NCI-H1417 (cell line): ENCODE measurements around the gene CLINT1.
A peak's percentile ranks its signal among the peaks of the same experiment; 100 is the strongest.

Experiments
- DNase-seq, 3 experiments: peaks; one replicate each; lab custom pipeline; 2025; lab: John Stamatoyannopoulos, UW

Gene CLINT1

DNA sequence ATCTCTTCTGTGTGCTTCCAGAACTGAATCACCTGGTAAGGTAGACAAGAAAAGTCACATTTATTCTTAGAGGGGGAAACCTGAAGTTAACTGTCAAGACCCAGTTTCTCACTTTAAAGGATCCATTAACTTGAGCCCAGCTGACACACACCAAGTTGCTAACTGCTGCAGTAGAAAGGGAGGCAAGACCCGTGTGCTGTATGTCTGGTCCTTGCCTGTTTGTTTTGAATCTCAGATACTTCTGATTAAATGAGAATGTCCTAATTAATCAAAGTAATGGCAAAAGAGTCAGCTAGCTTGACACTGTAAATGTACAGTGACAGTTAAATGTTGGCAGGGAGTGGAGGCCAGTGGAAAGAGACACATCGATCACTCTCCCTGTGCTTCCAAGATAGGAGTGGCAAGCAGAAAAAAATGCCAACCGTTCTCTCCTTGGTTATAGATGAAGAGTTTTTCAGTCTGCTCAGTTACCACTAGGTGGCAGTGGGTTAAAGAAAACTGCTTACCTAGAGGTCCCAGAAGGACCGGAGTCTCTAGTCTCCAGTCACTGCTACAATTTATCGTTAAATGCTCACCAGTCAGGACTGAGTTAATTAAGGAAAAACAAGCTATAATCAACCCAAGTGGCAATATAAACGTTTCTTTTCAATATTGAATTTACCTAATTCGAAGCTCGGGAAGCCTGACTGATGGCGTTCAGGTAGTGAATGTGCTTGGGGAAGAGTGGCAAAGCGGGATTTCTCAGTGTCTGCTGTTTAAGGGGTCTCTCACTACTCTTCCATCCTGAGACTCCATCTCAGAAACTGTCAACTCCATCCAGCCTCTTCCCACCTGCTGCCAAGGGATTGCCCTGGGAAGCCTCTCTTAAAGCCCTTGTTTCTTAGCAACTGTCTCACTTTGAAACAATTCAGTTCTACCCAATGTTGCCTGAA is 97.0 kb downstream of the CLINT1 start:
- DNase-seq = peak; percentile 13 to 84 (median 75)

DNA sequence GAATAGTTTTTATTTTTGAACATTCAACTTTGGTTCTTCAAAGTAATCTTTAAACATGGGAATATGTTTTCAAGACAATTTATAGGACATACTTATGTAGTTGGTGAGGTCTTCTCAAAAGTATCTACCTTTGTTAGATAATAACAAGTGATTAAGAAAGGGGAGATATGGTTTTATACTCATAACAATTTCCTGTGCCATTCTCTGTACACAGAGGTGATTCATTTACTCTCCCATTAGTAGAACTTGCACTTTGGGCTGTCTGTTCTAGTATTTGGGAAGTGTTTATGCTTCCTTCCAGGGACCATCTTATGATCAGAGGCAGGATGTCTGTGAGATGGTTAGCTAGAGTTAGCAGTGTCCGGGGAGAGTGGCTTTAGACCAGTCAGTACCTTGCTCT is 100.2 kb downstream of the CLINT1 start:
- DNase-seq = no peak

- DNase-seq = no peak
Observed at GRCh38 chr5:157756122-157756521, 102.8 kb downstream of the CLINT1 start.

GRCh38 chr5:157750320-157750719 is 108.6 kb downstream of the CLINT1 start:
- no peak for DNase-seq

- DNase-seq = no peak
Observed at GRCh38 chr5:157749462-157749799, 109.5 kb downstream of the CLINT1 start.

- DNase-seq = no peak
Observed at GRCh38 chr5:157748760-157749461, 110.0 kb downstream of the CLINT1 start.

DNA sequence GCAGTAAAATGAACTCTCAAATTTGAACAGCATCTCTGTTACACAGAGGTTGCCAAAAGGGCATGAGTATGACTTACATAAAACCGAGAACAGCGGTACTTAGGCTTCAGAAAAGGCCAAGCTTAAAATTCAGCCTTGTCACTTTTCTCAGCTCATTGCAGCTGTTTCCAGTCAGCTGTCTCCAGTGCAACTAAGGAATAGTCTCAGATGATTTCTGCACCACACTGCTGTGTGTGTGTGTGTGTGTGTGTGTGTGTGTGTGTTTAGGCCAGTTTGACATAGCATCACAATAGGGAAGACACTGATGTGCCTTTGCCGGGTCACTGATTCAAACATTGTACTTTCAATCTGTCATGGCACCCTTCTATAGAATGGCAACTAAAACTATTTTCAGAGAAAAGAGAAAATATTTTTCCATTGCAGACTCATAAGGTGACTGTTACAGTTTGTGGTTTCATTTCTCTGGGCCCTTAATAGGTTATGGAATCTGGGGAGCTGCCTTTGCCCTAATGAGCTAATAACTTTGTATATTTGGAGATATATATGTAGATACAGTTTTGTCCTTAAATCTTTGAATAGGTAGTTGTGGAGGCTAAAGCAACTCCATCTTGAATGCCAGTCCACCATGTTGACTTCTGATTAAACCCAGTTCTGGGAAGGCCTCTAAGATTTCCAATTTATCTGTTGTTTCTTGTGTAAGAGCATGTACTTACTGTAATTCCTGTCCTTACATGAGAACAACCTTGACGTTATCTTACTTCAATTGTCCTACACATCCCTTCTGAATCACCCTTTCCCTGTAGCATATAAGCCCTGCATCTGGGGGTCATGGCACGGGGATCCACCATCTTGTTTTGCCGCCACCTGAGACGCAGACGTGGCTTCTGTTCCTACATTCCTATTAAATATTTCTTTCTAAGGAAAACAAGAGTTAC is 110.9 kb downstream of the CLINT1 start:
- DNase-seq = peak in 1 of 3 experiments; percentile 14

DNA sequence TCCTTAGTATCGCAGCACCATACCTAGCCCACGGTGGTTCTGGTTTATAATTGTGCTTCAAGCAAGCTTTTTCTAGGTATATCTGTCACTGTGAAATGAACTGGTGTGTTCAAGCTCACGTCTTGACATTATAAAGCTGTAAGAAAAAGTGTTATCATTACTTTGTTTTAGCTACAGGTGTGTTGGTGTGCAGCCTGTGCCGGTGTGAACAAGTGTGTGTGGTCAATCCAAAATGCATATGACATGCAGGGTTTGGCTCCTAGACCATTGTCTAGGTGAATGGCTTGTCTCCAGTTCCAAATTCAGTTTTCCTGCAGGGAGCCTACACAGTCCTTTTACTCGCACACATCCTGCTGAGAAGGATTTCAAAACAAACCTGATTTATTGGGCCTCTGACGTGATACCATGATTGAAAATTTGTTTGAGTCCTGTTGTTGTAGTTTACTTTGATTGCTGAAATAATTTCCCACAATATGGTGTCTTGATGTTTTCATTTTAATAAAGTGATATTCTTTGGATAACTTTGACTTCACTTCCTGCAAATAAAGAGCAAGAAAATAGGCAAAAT is 111.7 kb downstream of the CLINT1 start:
- DNase-seq = peak in 2 of 3 experiments; percentile 20 to 73

DNA sequence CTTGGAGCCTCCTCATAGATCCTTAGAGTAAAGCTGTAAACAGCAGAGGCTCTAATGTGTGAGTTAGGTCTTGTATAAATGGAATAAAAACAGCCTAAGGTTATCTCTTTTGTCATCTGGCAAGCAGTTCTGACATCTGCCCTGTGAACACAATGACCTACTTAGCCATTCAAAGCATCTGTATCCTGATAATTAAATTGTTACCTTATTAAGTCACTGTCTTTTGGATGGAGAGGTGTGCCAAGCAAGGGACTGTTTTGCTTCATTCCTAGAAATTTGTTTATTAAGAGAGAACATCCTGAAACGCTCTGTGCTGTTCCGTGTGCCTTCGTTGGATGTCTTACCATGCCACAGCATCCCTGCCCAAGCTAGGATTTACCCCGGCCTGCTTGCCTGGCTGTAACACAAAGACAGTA is 113.9 kb downstream of the CLINT1 start:
- no peak for DNase-seq

GRCh38 chr5:157744051-157745011 is 114.6 kb downstream of the CLINT1 start:
- DNase-seq = peak in 2 of 3 experiments; percentile 21 to 47

- peak; percentile 83 to 87 (median 85) for DNase-seq
Observed at GRCh38 chr5:157743163-157744050, 115.5 kb downstream of the CLINT1 start, which contains the start of gene LSM11. LSM11 (plus strand) TSS chr5:157743712; CDS start chr5:157743751, 39 bp downstream.

- no peak for DNase-seq
Observed at GRCh38 chr5:157741131-157741530, 117.8 kb downstream of the CLINT1 start.

- DNase-seq = peak in 1 of 3 experiments; percentile 13
Observed at GRCh38 chr5:157740229-157740610, 118.7 kb downstream of the CLINT1 start.

DNA sequence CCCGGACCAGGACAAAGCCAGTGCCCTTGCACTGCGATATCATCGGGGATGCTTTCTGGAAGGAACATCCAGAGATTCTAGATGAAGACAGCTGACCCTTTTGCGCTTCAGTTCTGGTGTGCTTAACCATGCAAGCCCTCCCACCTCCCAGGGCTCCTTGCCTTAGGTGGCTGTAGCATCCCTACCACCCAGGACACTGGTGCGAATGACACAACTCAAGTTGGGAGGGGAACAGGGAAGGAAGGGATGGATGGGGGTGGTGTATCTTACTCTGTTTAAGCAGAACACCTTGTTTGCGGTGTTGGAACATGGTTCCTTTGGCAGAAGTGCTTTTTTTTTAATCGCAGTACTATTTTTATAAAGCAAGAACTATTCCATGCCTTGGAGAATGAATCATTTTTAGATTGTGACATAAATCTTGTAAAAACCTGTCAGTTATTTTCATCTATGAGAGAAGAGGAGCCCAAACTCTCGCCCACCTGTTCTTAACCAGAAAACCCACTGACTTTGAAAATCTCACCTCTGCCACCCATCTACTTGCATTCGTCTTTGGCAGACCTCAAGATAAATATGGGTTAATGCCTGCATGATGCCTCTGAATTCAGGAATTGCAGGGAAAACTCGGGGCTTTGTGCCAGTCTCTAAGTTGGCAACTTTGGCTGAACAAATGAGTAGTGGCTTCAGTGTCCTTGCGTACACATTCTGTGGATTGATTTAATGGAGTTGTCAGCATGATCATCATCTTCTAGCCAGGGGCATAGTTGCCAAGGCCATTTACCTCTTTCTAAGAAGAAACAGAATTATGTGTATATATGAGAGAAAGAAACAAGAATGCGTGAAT is 119.3 kb downstream of the CLINT1 start:
- DNase-seq = no peak

GRCh38 chr5:157735991-157736390 is 123.0 kb downstream of the CLINT1 start:
- DNase-seq = no peak
